Spleen (tissue), 7 donors: ENCODE results near the gene CLCN3.

Source experiments
- POLR2A ChIP-seq, 3 donors: fragments of 450-650 bp; IDR thresholded peaks; one replicate each; pipeline ENCODE4 v1.5.1; 2017; ENCODE audit warnings: antibody characterized with exemption in 3 of 3, mild to moderate bottlenecking in 1 of 3
- POLR2AphosphoS5 ChIP-seq, 3 donors: sonication (generic); formaldehyde crosslinking; IDR thresholded peaks; one replicate each; pipeline ENCODE4 v1.5.1; 2017; ENCODE audit warnings: antibody characterized with exemption in 3 of 3
- TF ChIP-seq, protein P1 (sequence below), 11 experiments: fragments of 200-600 bp in 7 of 11; fragments of 450-650 bp in 4 of 11; sonication (generic) in 4 of 11; IDR thresholded peaks in 8 of 11; conservative IDR thresholded peaks in 3 of 11; 1 replicate in 7 of 11; 2 replicates in 4 of 11; pipeline versions ENCODE4 v1.4.0 to v1.8.0; 2016 to 2021; ENCODE audit warnings: antibody characterized with exemption in 11 of 11, inconsistent platforms in 4 of 11, mild to moderate bottlenecking in 1 of 11
- donor health status: DM: no; HTN: no; CAD: no; lungs with moderate emphysema.
- donor health status: DM: no; HTN: no; CAD: no.
- donor health status: DM: no; HTN: no; CAD: no.

DNA sequence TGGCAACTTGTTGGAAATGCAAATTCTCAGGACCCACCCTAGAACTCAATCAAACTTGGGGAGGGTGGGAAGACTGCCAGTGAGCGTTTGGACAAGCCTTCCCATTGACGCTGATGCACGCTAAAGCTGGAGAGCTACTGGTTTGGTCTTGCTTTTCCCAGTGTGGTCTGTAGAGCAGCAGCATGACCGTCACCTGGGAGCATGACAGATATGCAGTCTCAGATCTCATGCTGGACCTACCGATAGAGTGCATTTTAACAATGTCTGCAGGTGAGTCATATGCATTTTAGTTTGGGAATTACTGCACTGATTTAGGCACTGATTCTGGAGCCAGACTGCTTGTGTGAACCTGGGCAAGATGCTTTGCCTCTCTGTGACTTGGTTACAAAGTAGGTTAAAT, 110.2 kb downstream of the CLCN3 start:
- TF ChIP-seq, protein P1, sequence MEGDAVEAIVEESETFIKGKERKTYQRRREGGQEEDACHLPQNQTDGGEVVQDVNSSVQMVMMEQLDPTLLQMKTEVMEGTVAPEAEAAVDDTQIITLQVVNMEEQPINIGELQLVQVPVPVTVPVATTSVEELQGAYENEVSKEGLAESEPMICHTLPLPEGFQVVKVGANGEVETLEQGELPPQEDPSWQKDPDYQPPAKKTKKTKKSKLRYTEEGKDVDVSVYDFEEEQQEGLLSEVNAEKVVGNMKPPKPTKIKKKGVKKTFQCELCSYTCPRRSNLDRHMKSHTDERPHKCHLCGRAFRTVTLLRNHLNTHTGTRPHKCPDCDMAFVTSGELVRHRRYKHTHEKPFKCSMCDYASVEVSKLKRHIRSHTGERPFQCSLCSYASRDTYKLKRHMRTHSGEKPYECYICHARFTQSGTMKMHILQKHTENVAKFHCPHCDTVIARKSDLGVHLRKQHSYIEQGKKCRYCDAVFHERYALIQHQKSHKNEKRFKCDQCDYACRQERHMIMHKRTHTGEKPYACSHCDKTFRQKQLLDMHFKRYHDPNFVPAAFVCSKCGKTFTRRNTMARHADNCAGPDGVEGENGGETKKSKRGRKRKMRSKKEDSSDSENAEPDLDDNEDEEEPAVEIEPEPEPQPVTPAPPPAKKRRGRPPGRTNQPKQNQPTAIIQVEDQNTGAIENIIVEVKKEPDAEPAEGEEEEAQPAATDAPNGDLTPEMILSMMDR (IDR thresholded peaks at IDR 0.05 in 8 of 11, conservative IDR thresholded peaks at IDR 0.05 in 3 of 11), result no peak
- TF ChIP-seq POLR2A (IDR thresholded peaks at IDR 0.05) (no peak), POLR2AphosphoS5 (IDR thresholded peaks at IDR 0.05) (no peak)
